PC-9 (cell line): ENCODE results near the gene PFDN4. TPM values are rescaled to one million over a fixed set of nuclear protein-coding genes. Genes with fewer than 3 reads are reported as not detected.

Source experiments
- BruUV-seq: library from RNA; stranded (reverse); fragments of 400-500 nt; replicated peaks from 2 replicates; lab custom pipeline; 2021; lab: Mats Ljungman, UMichigan
- CTCF ChIA-PET: fragments of 300-600 bp; sonication (Branson Sonifier 250); formaldehyde crosslinking; loops from one replicate; lab custom pipeline; 2022; ENCODE audit warnings: antibody characterized with exemption; lab: Charles Lee
- POLR2A ChIA-PET: fragments of 300-600 bp; sonication (Branson Sonifier 250); formaldehyde crosslinking; loops from one replicate; lab custom pipeline; 2022; ENCODE audit warnings: antibody characterized with exemption; ENCODE audit not compliant: unreplicated experiment; lab: Charles Lee
- DNase-seq, 2 experiments: peaks; one replicate each; pipeline versions ENCODE4 v3.0.0 to v3.0.0-alpha.2; 2015 to 2022; ENCODE audit warnings: mixed read lengths in 1 of 2
- H2AFZ ChIP-seq: fragments of 200-600 bp; sonication (generic); 2 replicates; pipeline ENCODE4 v1.8.1; 2017; ENCODE audit warnings: antibody characterized with exemption
- H3F3A ChIP-seq: fragments of 200-600 bp; sonication (generic); 2 replicates; pipeline ENCODE4 v1.8.1; 2017; ENCODE audit warnings: antibody characterized with exemption, mild to moderate bottlenecking, low read depth; ENCODE audit not compliant: insufficient read depth
- H3K27ac ChIP-seq: fragments of 200-600 bp; sonication (generic); 2 replicates; pipeline ENCODE4 v1.6.1; 2016; ENCODE audit warnings: mixed run types
- H3K27me3 ChIP-seq: fragments of 200-600 bp; sonication (generic); 2 replicates; pipeline ENCODE4 v1.6.1; 2016; ENCODE audit warnings: low read depth, mixed run types; ENCODE audit not compliant: insufficient read depth
- H3K36me3 ChIP-seq: fragments of 200-600 bp; sonication (generic); 2 replicates; pipeline ENCODE4 v1.6.1; 2016; ENCODE audit warnings: low read depth, mixed run types
- H3K4me1 ChIP-seq: fragments of 200-600 bp; sonication (generic); replicated peaks from 2 replicates; pipeline ENCODE4 v1.6.1; 2016; ENCODE audit warnings: mixed run types; ENCODE audit not compliant: insufficient read depth
- H3K4me2 ChIP-seq: fragments of 200-600 bp; sonication (generic); 2 replicates; pipeline ENCODE4 v1.6.1; 2017; ENCODE audit warnings: mixed run types
- H3K4me3 ChIP-seq: fragments of 200-600 bp; sonication (generic); 2 replicates; pipeline ENCODE4 v1.6.1; 2016; ENCODE audit warnings: mixed run types
- H3K79me2 ChIP-seq: fragments of 200-600 bp; sonication (generic); 2 replicates; pipeline ENCODE4 v1.6.1; 2017; ENCODE audit warnings: low read depth, mixed run types
- H3K9me2 ChIP-seq: fragments of 200-600 bp; sonication (generic); 2 replicates; pipeline ENCODE4 v1.8.1; 2017; ENCODE audit warnings: mild to moderate bottlenecking; ENCODE audit not compliant: insufficient read depth
- H3K9me3 ChIP-seq: fragments of 200-600 bp; sonication (generic); 2 replicates; pipeline ENCODE4 v1.8.1; 2016; ENCODE audit warnings: low read depth; ENCODE audit not compliant: insufficient read depth
- H4K20me1 ChIP-seq: fragments of 200-600 bp; sonication (generic); 2 replicates; pipeline ENCODE4 v1.8.1; 2017; ENCODE audit not compliant: insufficient read depth
- CTCF ChIP-seq: fragments of 200-600 bp; sonication (generic); conservative IDR thresholded peaks from 2 replicates; pipeline ENCODE4 v1.6.1; 2017; ENCODE audit warnings: mixed run types, antibody characterized with exemption, mild to moderate bottlenecking, moderate library complexity
- EZH2 ChIP-seq: fragments of 200-600 bp; sonication (generic); IDR thresholded peaks from 2 replicates; pipeline ENCODE4 v1.8.0; 2017; ENCODE audit warnings: antibody characterized with exemption, low read depth
- intact Hi-C: fragments of 100-400 bp; cut with micrococcal nuclease; formaldehyde crosslinking; loops from one replicate; pipeline ENCODE4 v1.10.0; 2022; ENCODE audit not compliant: unreplicated experiment
- total RNA-seq: library from RNA; stranded (reverse); gene quantifications from 2 replicates; pipeline ENCODE4 v1.2.3, GENCODE V29; 2021

PFDN4 gene
- total RNA-seq, 1 experiment from 2014 or later, result 49.5 TPM

GRCh38 chr20:54179946-54180345, 27.9 kb upstream of the PFDN4 start:
- H3K36me3 ChIP-seq, result peaks cover 10% of the 10 kb centered on the region; the same call in 1 of the 2 replicates
- H3K9me2 ChIP-seq, result no peaks in the 10 kb centered on the region
- ChIA-PET CTCF (interaction anchor here (0.6 kb wide), 1 partner anchor 273 kb away, joined by 3 read pairs; no protein-coding TSS in a partner anchor), POLR2A (interaction anchor here (0.6 kb wide), 1 partner anchor 16 kb away, joined by 4 read pairs; no protein-coding TSS in a partner anchor)
- H3K27me3 ChIP-seq, result no peaks in the 10 kb centered on the region
- DNase-seq, result peak; percentile 23 to 91
- H3K79me2 ChIP-seq, result no peaks in the 10 kb centered on the region
- no TSS peak for BruUV-seq
- intact Hi-C loops, result no loop called here
- H4K20me1 ChIP-seq, result no peaks in the 10 kb centered on the region
- TF ChIP-seq EZH2 (no peak), CTCF (no peak)
- H3K4me3 ChIP-seq, result no peak overlapping the region; the same call in 1 of the 2 replicates
- no peaks in the 10 kb centered on the region for H3K9me3 ChIP-seq
- H3K27ac ChIP-seq, result peak overlapping the region; percentile 81
- peaks cover 27% of the 10 kb centered on the region for H3F3A ChIP-seq
- peak overlapping the region; percentile 47 for H3K4me2 ChIP-seq
- H2AFZ ChIP-seq, result no peak overlapping the region
- H3K4me1 ChIP-seq, result peaks cover 50% of the 10 kb centered on the region

- intact Hi-C loops, result no loop called here
- no peak for DNase-seq
- H3K9me2 ChIP-seq, result no peaks in the 10 kb centered on the region
- CTCF ChIA-PET, result interaction anchor here (0.7 kb wide), 1 partner anchor 20 kb away, joined by 3 read pairs; no protein-coding TSS in a partner anchor
- no peak for TF ChIP-seq CTCF
- no peak for TF ChIP-seq EZH2
- no peaks in the 10 kb centered on the region for H3K27me3 ChIP-seq
- peaks cover 10% of the 10 kb centered on the region; the same call in 1 of the 2 replicates for H3K36me3 ChIP-seq
- no peaks in the 10 kb centered on the region for H3K9me3 ChIP-seq
- no TSS peak for BruUV-seq
- no peaks in the 10 kb centered on the region for H4K20me1 ChIP-seq
- H2AFZ ChIP-seq, result no peak overlapping the region
- H3K4me2 ChIP-seq, result no peak overlapping the region
- POLR2A ChIA-PET, result no interaction called here
- peaks cover 50% of the 10 kb centered on the region for H3K4me1 ChIP-seq
- no peak overlapping the region for H3K4me3 ChIP-seq
- peaks cover 20% of the 10 kb centered on the region for H3F3A ChIP-seq
- H3K79me2 ChIP-seq, result no peaks in the 10 kb centered on the region
- peak overlapping the region; percentile 81 for H3K27ac ChIP-seq
Observed at GRCh38 chr20:54180931-54181330, 27.0 kb upstream of the PFDN4 start.

- BruUV-seq, result no TSS peak
- Histone ChIP-seq H3K9me2 (no peaks in the 10 kb centered on the region), H3K79me2 (no peaks in the 10 kb centered on the region), H3K9me3 (no peaks in the 10 kb centered on the region), H3K4me1 (peaks cover 26% of the 10 kb centered on the region), H3K27ac (no peak overlapping the region), H3K4me3 (no peak overlapping the region), H3K27me3 (no peaks in the 10 kb centered on the region), H2AFZ (no peak overlapping the region), H3K36me3 (peaks cover 10% of the 10 kb centered on the region; the same call in 1 of the 2 replicates), H3K4me2 (no peak overlapping the region), H4K20me1 (no peaks in the 10 kb centered on the region), H3F3A (peaks cover 15% of the 10 kb centered on the region)
- CTCF ChIA-PET, result no interaction called here
- POLR2A ChIA-PET, result interaction anchor here (0.6 kb wide), 1 partner anchor 86 kb away, joined by 4 read pairs; no protein-coding TSS in a partner anchor
- no peak for TF ChIP-seq EZH2
- no peak for TF ChIP-seq CTCF
- intact Hi-C loops, result no loop called here
- DNase-seq, result no peak
Observed at GRCh38 chr20:54184071-54184470, 23.8 kb upstream of the PFDN4 start.
